ENCODE data around the gene TRMT112. TPM values are rescaled to one million over a fixed set of nuclear protein-coding genes. Genes with fewer than 3 reads are reported as not detected.

Gene TRMT112
- total and polyA plus RNA-seq, 10 of the 15 experiments (the other 5 are each of a cell fraction or from before 2014, with no cell fraction given) = 212 to 455 (median 308) TPM

DNA sequence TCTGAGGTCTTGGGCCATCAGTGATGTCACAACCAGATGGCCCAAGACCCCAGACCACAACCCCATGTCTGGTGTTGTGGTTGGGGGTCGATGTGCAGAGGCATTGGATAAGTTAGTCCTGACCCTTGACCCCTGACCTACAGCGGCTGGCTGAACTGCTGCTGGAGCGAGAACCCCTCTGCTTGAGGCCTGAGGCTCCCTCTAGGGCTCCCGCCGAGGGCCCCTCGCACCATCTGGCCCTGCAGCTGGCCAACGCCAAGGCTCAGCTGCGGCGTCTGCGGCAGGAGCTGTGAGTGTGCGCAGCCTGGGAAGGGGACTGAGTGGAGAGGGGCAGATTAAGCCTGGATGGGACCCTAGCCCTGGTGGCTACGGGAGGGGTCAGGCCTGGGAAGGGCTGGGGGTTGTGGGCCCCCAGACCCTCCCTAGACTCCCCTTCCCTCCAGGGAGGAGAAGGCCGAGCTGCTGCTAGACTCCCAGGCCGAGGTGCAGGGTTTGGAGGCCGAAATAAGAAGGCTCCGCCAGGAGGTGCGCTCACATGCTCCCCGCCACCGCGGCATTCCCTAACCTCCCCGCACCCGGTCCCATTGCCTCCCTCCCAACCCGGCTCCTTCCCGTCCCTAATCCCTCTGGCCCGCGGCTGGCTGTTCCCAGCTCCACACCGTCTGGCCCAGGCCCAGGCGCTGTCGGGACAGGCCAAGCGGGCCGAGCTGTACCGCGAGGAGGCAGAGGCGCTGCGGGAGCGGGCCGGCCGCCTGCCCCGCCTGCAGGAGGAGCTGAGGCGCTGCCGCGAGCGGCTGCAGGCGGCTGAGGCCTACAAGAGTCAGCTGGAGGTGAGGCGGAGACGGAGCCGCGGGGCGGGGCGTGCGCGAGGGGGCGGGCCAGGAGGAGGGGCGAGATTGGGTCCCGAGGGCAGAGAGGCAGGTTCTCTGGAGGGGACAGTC, 24.8 kb upstream of the TRMT112 start (continued):
- TF ChIP-seq SMAD1 (IDR thresholded peaks at IDR 0.05; ENCODE audit: low read depth, partially characterized antibody) (no peak), RBBP5 (conservative IDR thresholded peaks at IDR 0.05) (no peak), BHLHE40 (IDR thresholded peaks at IDR 0.05; ENCODE audit: borderline replicate concordance in 1 of 2, low read depth in 2 of 2, low read length in 1 of 2) (peak in 1 of 2 experiments; percentile 43; a peak in 2 of 4 replicates), PAX5 (IDR thresholded peaks at IDR 0.05; ENCODE audit: borderline replicate concordance, low read depth, low read length) (no peak), BACH1 (IDR thresholded peaks at IDR 0.05; ENCODE audit: borderline replicate concordance) (no peak), YY1 (IDR thresholded peaks at IDR 0.05; ENCODE audit: low read depth, low read length) (no peak), BRCA1 (IDR thresholded peaks at IDR 0.05; ENCODE audit: low read depth, low read length) (no peak), ATF7 (IDR thresholded peaks at IDR 0.05; ENCODE audit: low read depth) (no peak), TAF1 (IDR thresholded peaks at IDR 0.05; ENCODE audit: borderline replicate concordance, low read depth, low read length) (no peak), SRF (IDR thresholded peaks at IDR 0.05; ENCODE audit: low read depth in 2 of 2, low read length in 2 of 2) (no peak), IKZF2 (IDR thresholded peaks at IDR 0.05) (no peak), SMAD5 (IDR thresholded peaks at IDR 0.05; ENCODE audit: low read depth) (no peak), POLR2A (IDR thresholded peaks at IDR 0.05; ENCODE audit: low read depth, low read length) (peak; percentile 47; the same call in 1 of the 2 replicates), NFYB (IDR thresholded peaks at IDR 0.05; ENCODE audit: insufficient read depth, low read depth, low read length) (no peak), NBN (IDR thresholded peaks at IDR 0.05) (no peak), ZZZ3 (IDR thresholded peaks at IDR 0.05; ENCODE audit: control insufficient read depth, insufficient read length, low read depth) (no peak)
- TF ChIP-seq, protein P1, sequence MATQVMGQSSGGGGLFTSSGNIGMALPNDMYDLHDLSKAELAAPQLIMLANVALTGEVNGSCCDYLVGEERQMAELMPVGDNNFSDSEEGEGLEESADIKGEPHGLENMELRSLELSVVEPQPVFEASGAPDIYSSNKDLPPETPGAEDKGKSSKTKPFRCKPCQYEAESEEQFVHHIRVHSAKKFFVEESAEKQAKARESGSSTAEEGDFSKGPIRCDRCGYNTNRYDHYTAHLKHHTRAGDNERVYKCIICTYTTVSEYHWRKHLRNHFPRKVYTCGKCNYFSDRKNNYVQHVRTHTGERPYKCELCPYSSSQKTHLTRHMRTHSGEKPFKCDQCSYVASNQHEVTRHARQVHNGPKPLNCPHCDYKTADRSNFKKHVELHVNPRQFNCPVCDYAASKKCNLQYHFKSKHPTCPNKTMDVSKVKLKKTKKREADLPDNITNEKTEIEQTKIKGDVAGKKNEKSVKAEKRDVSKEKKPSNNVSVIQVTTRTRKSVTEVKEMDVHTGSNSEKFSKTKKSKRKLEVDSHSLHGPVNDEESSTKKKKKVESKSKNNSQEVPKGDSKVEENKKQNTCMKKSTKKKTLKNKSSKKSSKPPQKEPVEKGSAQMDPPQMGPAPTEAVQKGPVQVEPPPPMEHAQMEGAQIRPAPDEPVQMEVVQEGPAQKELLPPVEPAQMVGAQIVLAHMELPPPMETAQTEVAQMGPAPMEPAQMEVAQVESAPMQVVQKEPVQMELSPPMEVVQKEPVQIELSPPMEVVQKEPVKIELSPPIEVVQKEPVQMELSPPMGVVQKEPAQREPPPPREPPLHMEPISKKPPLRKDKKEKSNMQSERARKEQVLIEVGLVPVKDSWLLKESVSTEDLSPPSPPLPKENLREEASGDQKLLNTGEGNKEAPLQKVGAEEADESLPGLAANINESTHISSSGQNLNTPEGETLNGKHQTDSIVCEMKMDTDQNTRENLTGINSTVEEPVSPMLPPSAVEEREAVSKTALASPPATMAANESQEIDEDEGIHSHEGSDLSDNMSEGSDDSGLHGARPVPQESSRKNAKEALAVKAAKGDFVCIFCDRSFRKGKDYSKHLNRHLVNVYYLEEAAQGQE (IDR thresholded peaks at IDR 0.05; ENCODE audit: low read depth, low read length) = no peak
- TF ChIP-seq, protein P2, sequence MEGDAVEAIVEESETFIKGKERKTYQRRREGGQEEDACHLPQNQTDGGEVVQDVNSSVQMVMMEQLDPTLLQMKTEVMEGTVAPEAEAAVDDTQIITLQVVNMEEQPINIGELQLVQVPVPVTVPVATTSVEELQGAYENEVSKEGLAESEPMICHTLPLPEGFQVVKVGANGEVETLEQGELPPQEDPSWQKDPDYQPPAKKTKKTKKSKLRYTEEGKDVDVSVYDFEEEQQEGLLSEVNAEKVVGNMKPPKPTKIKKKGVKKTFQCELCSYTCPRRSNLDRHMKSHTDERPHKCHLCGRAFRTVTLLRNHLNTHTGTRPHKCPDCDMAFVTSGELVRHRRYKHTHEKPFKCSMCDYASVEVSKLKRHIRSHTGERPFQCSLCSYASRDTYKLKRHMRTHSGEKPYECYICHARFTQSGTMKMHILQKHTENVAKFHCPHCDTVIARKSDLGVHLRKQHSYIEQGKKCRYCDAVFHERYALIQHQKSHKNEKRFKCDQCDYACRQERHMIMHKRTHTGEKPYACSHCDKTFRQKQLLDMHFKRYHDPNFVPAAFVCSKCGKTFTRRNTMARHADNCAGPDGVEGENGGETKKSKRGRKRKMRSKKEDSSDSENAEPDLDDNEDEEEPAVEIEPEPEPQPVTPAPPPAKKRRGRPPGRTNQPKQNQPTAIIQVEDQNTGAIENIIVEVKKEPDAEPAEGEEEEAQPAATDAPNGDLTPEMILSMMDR (IDR thresholded peaks at IDR 0.05 in 2 of 3, conservative IDR thresholded peaks at IDR 0.05 in 1 of 3; ENCODE audit: control insufficient read depth in 2 of 3, extremely low read depth in 1 of 3, insufficient read depth in 1 of 3, low read depth in 3 of 3, low read length in 3 of 3) = peak; percentile 21 to 31 (median 29); a peak in 3 of 6 replicates
- TF ChIP-seq, protein P3, sequence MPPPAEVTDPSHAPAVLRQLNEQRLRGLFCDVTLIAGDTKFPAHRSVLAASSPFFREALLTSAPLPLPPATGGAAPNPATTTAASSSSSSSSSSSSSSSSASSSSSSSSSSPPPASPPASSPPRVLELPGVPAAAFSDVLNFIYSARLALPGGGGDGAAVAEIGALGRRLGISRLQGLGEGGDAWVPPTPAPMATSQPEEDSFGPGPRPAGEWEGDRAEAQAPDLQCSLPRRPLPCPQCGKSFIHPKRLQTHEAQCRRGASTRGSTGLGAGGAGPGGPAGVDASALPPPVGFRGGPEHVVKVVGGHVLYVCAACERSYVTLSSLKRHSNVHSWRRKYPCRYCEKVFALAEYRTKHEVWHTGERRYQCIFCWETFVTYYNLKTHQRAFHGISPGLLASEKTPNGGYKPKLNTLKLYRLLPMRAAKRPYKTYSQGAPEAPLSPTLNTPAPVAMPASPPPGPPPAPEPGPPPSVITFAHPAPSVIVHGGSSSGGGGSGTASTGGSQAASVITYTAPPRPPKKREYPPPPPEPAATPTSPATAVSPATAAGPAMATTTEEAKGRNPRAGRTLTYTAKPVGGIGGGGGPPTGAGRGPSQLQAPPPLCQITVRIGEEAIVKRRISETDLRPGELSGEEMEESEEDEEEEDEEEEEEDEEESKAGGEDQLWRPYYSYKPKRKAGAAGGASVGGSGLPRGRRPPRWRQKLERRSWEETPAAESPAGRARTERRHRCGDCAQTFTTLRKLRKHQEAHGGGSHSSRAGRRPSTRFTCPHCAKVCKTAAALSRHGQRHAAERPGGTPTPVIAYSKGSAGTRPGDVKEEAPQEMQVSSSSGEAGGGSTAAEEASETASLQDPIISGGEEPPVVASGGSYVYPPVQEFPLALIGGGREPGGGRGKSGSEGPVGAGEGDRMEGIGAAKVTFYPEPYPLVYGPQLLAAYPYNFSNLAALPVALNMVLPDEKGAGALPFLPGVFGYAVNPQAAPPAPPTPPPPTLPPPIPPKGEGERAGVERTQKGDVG (CRISPR knock-in tag; IDR thresholded peaks at IDR 0.05) = no peak

Data from GM12878 (cell line).